IMR-90 (cell line): ENCODE data around the gene CENPM. TPM values are rescaled to one million over a fixed set of nuclear protein-coding genes. Genes with fewer than 3 reads are reported as not detected.

Source experiments
- ATAC-seq: fragments of 200-7000 bp; cut with Tn5 transposase; 2 replicates; pipeline ENCODE4 v1.9.1; 2020; ENCODE audit warnings: low read depth, mild to moderate bottlenecking, moderate library complexity
- Bru-seq: library from RNA; stranded (reverse); fragments of 400-500 nt; gene quantifications from one replicate; lab custom pipeline; 2021; lab: Mats Ljungman, UMichigan
- BruChase-seq, 2 experiments: library from RNA; stranded (reverse); fragments of 400-500 nt; gene quantifications; one replicate each; lab custom pipeline; 2021; lab: Mats Ljungman, UMichigan
- BruUV-seq: library from RNA; stranded (reverse); fragments of 400-500 nt; replicated peaks from 2 replicates; lab custom pipeline; 2021; lab: Mats Ljungman, UMichigan
- CTCF ChIA-PET: fragments of 300-600 bp; formaldehyde crosslinking; extraction: SDS; loops from one replicate; lab custom pipeline; 2021; ENCODE audit warnings: antibody characterized with exemption; lab: Yijun Ruan, JAX
- POLR2A ChIA-PET: fragments of 300-600 bp; sonication (Branson Sonifier 250); formaldehyde crosslinking; loops from one replicate; lab custom pipeline; 2022; ENCODE audit warnings: antibody characterized with exemption; ENCODE audit not compliant: unreplicated experiment; lab: Charles Lee
- DNase-seq: peaks from one replicate; pipeline ENCODE4 v3.0.0; 2013
- H2AFZ ChIP-seq: replicated peaks from 2 replicates; pipeline ENCODE3; 2013; ENCODE audit warnings: low read length, mild to moderate bottlenecking; ENCODE audit not compliant: poor library complexity
- H2AK5ac ChIP-seq: 2 replicates; pipeline ENCODE4 v1.6.1; 2013; ENCODE audit warnings: low read depth, low read length, inconsistent platforms
- H2AK9ac ChIP-seq: replicated peaks from 2 replicates; pipeline ENCODE3; 2013; ENCODE audit warnings: mild to moderate bottlenecking, low read depth, low read length, moderate library complexity; ENCODE audit not compliant: poor library complexity
- H2BK120ac ChIP-seq: 2 replicates; pipeline ENCODE4 v1.6.1; 2013; ENCODE audit warnings: low read depth, low read length, inconsistent platforms
- H2BK15ac ChIP-seq: 3 replicates; pipeline ENCODE4 v1.6.1; 2013; ENCODE audit warnings: low read depth, low read length, inconsistent platforms
- H2BK20ac ChIP-seq: 2 replicates; pipeline ENCODE4 v1.6.1; 2013; ENCODE audit warnings: low read depth, mild to moderate bottlenecking, inconsistent platforms, low read length, moderate library complexity
- H2BK5ac ChIP-seq: 2 replicates; pipeline ENCODE4 v1.6.1; 2013; ENCODE audit warnings: mild to moderate bottlenecking, low read depth, low read length, inconsistent platforms; ENCODE audit not compliant: poor library complexity, severe bottlenecking
- H3K14ac ChIP-seq: replicated peaks from 2 replicates; pipeline ENCODE4 v1.6.1; 2013; ENCODE audit warnings: low read depth, low read length, inconsistent platforms
- H3K18ac ChIP-seq: 2 replicates; pipeline ENCODE4 v1.6.1; 2013; ENCODE audit warnings: low read depth, low read length, control low read depth
- H3K23ac ChIP-seq: 2 replicates; pipeline ENCODE4 v1.6.1; 2013; ENCODE audit warnings: low read depth, low read length, inconsistent platforms
- H3K27ac ChIP-seq: 2 replicates; pipeline ENCODE4 v1.5.1; 2013; ENCODE audit warnings: mild to moderate bottlenecking, control low read depth, low read length; ENCODE audit not compliant: insufficient read depth
- H3K27me3 ChIP-seq: 2 replicates; pipeline ENCODE4 v1.6.1; 2013; ENCODE audit warnings: low read length; ENCODE audit not compliant: control insufficient read depth, insufficient read depth
- H3K36me3 ChIP-seq: 2 replicates; pipeline ENCODE4 v1.6.1; 2013; ENCODE audit warnings: low read length, mixed read lengths; ENCODE audit not compliant: control insufficient read depth, insufficient read depth
- H3K4ac ChIP-seq: 2 replicates; pipeline ENCODE4 v1.6.1; 2013; ENCODE audit warnings: low read depth, low read length, inconsistent platforms
- H3K4me1 ChIP-seq: 2 replicates; pipeline ENCODE4 v1.6.1; 2013; ENCODE audit warnings: low read length, mixed read lengths; ENCODE audit not compliant: control insufficient read depth, insufficient read depth
- H3K4me2 ChIP-seq: 2 replicates; pipeline ENCODE4 v1.6.1; 2013; ENCODE audit warnings: low read depth, mild to moderate bottlenecking, control low read depth, low read length, moderate library complexity
- H3K4me3 ChIP-seq: 2 replicates; pipeline ENCODE4 v1.5.1; 2013; ENCODE audit warnings: low read depth, mild to moderate bottlenecking, control low read depth, low read length, moderate library complexity; ENCODE audit not compliant: insufficient read depth
- H3K56ac ChIP-seq: 2 replicates; pipeline ENCODE4 v1.6.1; 2013; ENCODE audit warnings: low read length, inconsistent platforms; ENCODE audit not compliant: insufficient read depth; ENCODE audit errors: extremely low read depth
- H3K79me1 ChIP-seq, 2 experiments: 2 replicates each; pipeline ENCODE4 v1.6.1; 2013; ENCODE audit warnings: low read length in 2 of 2, inconsistent platforms in 1 of 2, low read depth in 1 of 2
- H3K9ac ChIP-seq: 2 replicates; pipeline ENCODE4 v1.6.1; 2013; ENCODE audit warnings: low read depth, low read length, control low read depth
- H3K9me1 ChIP-seq: 2 replicates; pipeline ENCODE4 v1.6.1; 2013; ENCODE audit warnings: low read length, inconsistent platforms; ENCODE audit not compliant: insufficient read depth
- H3K9me3 ChIP-seq: 2 replicates; pipeline ENCODE4 v1.6.1; 2013; ENCODE audit warnings: low read length; ENCODE audit not compliant: control insufficient read depth, insufficient read depth
- H4K20me1 ChIP-seq: 2 replicates; pipeline ENCODE4 v1.6.1; 2013; ENCODE audit warnings: low read length, inconsistent platforms; ENCODE audit not compliant: insufficient read depth
- H4K5ac ChIP-seq: 2 replicates; pipeline ENCODE4 v1.6.1; 2013; ENCODE audit warnings: mild to moderate bottlenecking, low read depth, low read length, control low read depth
- H4K8ac ChIP-seq, 2 experiments: 2 replicates each; pipeline ENCODE4 v1.6.1; 2013; ENCODE audit warnings: low read depth in 2 of 2, low read length in 2 of 2, control low read depth in 1 of 2, inconsistent platforms in 1 of 2
- H4K91ac ChIP-seq: 2 replicates; pipeline ENCODE4 v1.6.1; 2013; ENCODE audit warnings: low read depth, low read length, inconsistent platforms; ENCODE audit not compliant: insufficient read depth
- BHLHE40 ChIP-seq: fragments of 150-350 bp; IDR thresholded peaks from 2 replicates; pipeline ENCODE4 v1.6.1; 2016; ENCODE audit warnings: mild to moderate bottlenecking, low read depth, low read length
- CEBPB ChIP-seq: IDR thresholded peaks from 2 replicates; pipeline ENCODE4 v1.6.1; 2012; ENCODE audit warnings: low read depth, low read length, improper control_type of control experiment
- CHD1 ChIP-seq: IDR thresholded peaks from 2 replicates; pipeline ENCODE4 v1.6.1; 2012; ENCODE audit warnings: low read depth, low read length, improper control_type of control experiment
- ELK1 ChIP-seq: fragments of 150-350 bp; IDR thresholded peaks from 2 replicates; pipeline ENCODE4 v1.6.1; 2016; ENCODE audit warnings: low read depth, mild to moderate bottlenecking, low read length, moderate library complexity, borderline replicate concordance
- FOS ChIP-seq: fragments of 150-350 bp; IDR thresholded peaks from 2 replicates; pipeline ENCODE4 v1.6.1; 2016; ENCODE audit warnings: low read depth, low read length
- MAFK ChIP-seq: IDR thresholded peaks from 2 replicates; pipeline ENCODE4 v1.6.1; 2012; ENCODE audit warnings: low read depth, low read length, improper control_type of control experiment
- MAZ ChIP-seq: IDR thresholded peaks from 2 replicates; pipeline ENCODE4 v1.6.1; 2012; ENCODE audit warnings: low read depth, mild to moderate bottlenecking, low read length, improper control_type of control experiment, moderate library complexity, borderline replicate concordance
- MXI1 ChIP-seq: IDR thresholded peaks from 2 replicates; pipeline ENCODE4 v1.6.1; 2012; ENCODE audit warnings: low read depth, mild to moderate bottlenecking, low read length, moderate library complexity, borderline replicate concordance
- NFE2L2 ChIP-seq: fragments of 150-350 bp; IDR thresholded peaks from 2 replicates; pipeline ENCODE4 v1.6.1; 2016; ENCODE audit warnings: low read depth, mild to moderate bottlenecking, low read length
- POLR2A ChIP-seq: IDR thresholded peaks from 2 replicates; pipeline ENCODE4 v1.6.1; 2012; ENCODE audit warnings: mild to moderate bottlenecking, low read depth, low read length
- RFX5 ChIP-seq: IDR thresholded peaks from 2 replicates; pipeline ENCODE4 v1.8.0; 2012; ENCODE audit warnings: low read depth, mild to moderate bottlenecking, low read length, moderate library complexity
- SMC3 ChIP-seq: fragments of 150-350 bp; IDR thresholded peaks from 2 replicates; pipeline ENCODE4 v1.6.1; 2016; ENCODE audit warnings: low read depth, mild to moderate bottlenecking, antibody characterized with exemption, low read length, moderate library complexity
- USF2 ChIP-seq: fragments of 150-350 bp; IDR thresholded peaks from 2 replicates; pipeline ENCODE4 v1.6.1; 2017; ENCODE audit warnings: mild to moderate bottlenecking, antibody characterized with exemption, low read length, low read depth
- whole genome bisulfite sequencing, 2 experiments: methylation state at CpG; one replicate each; pipeline versions ENCODE4 v1.1.5 to v1.1.7; 2013; ENCODE audit warnings: missing lambda C conversion rate in 2 of 2; ENCODE audit not compliant: insufficient read length in 1 of 2; ENCODE audit errors: extremely low coverage in 2 of 2; 5-methylcytosine and 5-hydroxymethylcytosine counted together
- dilution Hi-C: fragments of 300-500 bp; cut with HindIII; formaldehyde crosslinking; loops from one replicate; pipeline ENCODE4 v1.14.3; 2018; ENCODE audit warnings: low sequenced_read_pairs; ENCODE audit not compliant: unreplicated experiment
- in situ Hi-C: fragments of 300-500 bp; cut with MboI; formaldehyde crosslinking; loops from 3 replicates; pipeline ENCODE4 v1.14.3; 2019; ENCODE audit warnings: low sequenced_read_pairs, inconsistent platforms, mixed read lengths
- intact Hi-C: fragments of 100-400 bp; cut with micrococcal nuclease; formaldehyde crosslinking; loops from 2 replicates; pipeline ENCODE4 v1.10.0; 2022
- long read RNA-seq: library from polyadenylated mRNA; unstranded; transcript quantifications from one replicate; pipeline ENCODE4 v2.0.0, GENCODE V29; 2021; ENCODE audit not compliant: unreplicated experiment
- polyA plus RNA-seq, 3 experiments: library from polyadenylated mRNA; depleted of rRNA; stranded (reverse); fragments of >200 nt; gene quantifications; 2 replicates each; pipeline ENCODE4 v1.2.3, GENCODE V29; 2012; ENCODE audit warnings: low replicate concordance in 1 of 3
- total RNA-seq: library from RNA; depleted of rRNA; stranded (reverse); fragments of >200 nt; gene quantifications from 2 replicates; pipeline ENCODE4 v1.2.3, GENCODE V29; 2012; rRNA removed

Gene CENPM
- total RNA-seq (14.7 and 18.1 TPM in 2 replicates), polyA plus RNA-seq (2012; rRNA removed) (20.1 and 31.3 TPM in 2 replicates), Bru-seq, nascent RNA (percentile 50 among the genes with signal in this experiment), BruChase-seq, experiment 1, labeled RNA remaining after a 6-hour chase (percentile 55 among the genes with signal in this experiment), BruChase-seq, experiment 2, labeled RNA remaining after a 2-hour chase (percentile 62 among the genes with signal in this experiment)
- polyA plus RNA-seq (2012; cell fraction: cytosol; rRNA removed) = 10.5 and 19.3 TPM in 2 replicates
- 8.7 and 23.0 TPM in 2 replicates for polyA plus RNA-seq (2012; cell fraction: nucleus; rRNA removed; ENCODE audit: low replicate concordance)
- long read RNA-seq, partial matches to known transcripts = 0 of 4 reads
- long read RNA-seq, other reads (novel, unspliced or antisense) = 0 of 4 reads

GRCh38 chr22:41946629-41947423 is at the start of gene CENPM:
Gene CENPM (minus strand): TSS chr22:41947152. CDS start chr22:41947076, 76 bp downstream.
- Histone ChIP-seq H2BK5ac (peak within 1 kb of the TSS; percentile 70), H4K5ac (peak within 1 kb of the TSS; percentile 94), H3K14ac (peak within 1 kb of the TSS; percentile 89), H3K4ac (peak within 1 kb of the TSS; percentile 86), H4K8ac (peak within 1 kb of the TSS; percentile 67 to 97), H4K20me1 (no peaks in the 10 kb centered on the region), H3K4me1 (peaks cover 8% of the 10 kb centered on the region), H2AK9ac (peak within 1 kb of the TSS; percentile 95), H2AK5ac (peak within 1 kb of the TSS; percentile 12; the same call in 1 of the 2 replicates), H3K23ac (peak within 1 kb of the TSS; percentile 72), H2BK120ac (peak within 1 kb of the TSS; percentile 75; the same call in 1 of the 2 replicates), H3K56ac (no peak within 1 kb of the TSS), H3K27me3 (no peaks in the 10 kb centered on the region), H3K9ac (peak within 1 kb of the TSS; percentile 54; the same call in 1 of the 2 replicates), H3K4me2 (peak within 1 kb of the TSS; percentile 88), H3K4me3 (peak within 1 kb of the TSS; percentile 82), H3K79me1 (peaks cover 5 to 17% of the 10 kb centered on the region in 2 experiments), H3K27ac (peak within 1 kb of the TSS; percentile 42; the same call in 1 of the 2 replicates), H3K36me3 (no peaks in the 10 kb centered on the region), H3K9me1 (no peaks in the 10 kb centered on the region), H2BK15ac (peak within 1 kb of the TSS; percentile 37; the same call in 2 of the 3 replicates), H3K9me3 (no peaks in the 10 kb centered on the region), H4K91ac (peak within 1 kb of the TSS; percentile 30), H2AFZ (peak within 1 kb of the TSS; percentile 93), H3K18ac (peak within 1 kb of the TSS; percentile 75), H2BK20ac (peak within 1 kb of the TSS; percentile 79; the same call in 1 of the 2 replicates)
- DNase-seq (peak; percentile 91), ATAC-seq (peak; percentile 98)
- dilution Hi-C loops = no loop called here
- in situ Hi-C loops = no loop called here
- POLR2A ChIA-PET = no interaction called here
- intact Hi-C loops = no loop called here
- CTCF ChIA-PET = interaction anchor here (0.6 to 2.2 kb wide), 5 partner anchors 10 to 314 kb away, joined by 3 to 8 read pairs (median 3); partner anchors contain the start of gene TNFRSF13C
- WGBS, 2 experiments = 1% methylated on average over 28 of the region's 56 CpGs; no CpG with 5 or more reads in 1 of the 2 experiments
- BruUV-seq = no TSS peak
- TF ChIP-seq NFE2L2 (no peak), SMC3 (no peak), CHD1 (no peak), CEBPB (no peak), MAFK (no peak), MXI1 (peak; percentile 97), RFX5 (no peak), POLR2A (no peak), ELK1 (no peak), FOS (peak; percentile 79; the same call in 1 of the 2 replicates), BHLHE40 (peak; percentile 96), MAZ (peak; percentile 76; the same call in 1 of the 2 replicates), USF2 (peak; percentile 97)
